ENCODE data around the gene SLC35F1.

GRCh38 chr6:117990151-117990550, 83.1 kb downstream of the SLC35F1 start:
- no peak for TF ChIP-seq POLR2A (IDR thresholded peaks at IDR 0.05; ENCODE audit: low read depth, low read length)
- no peak for TF ChIP-seq CTCF (IDR thresholded peaks at IDR 0.05 in 2 of 3, conservative IDR thresholded peaks at IDR 0.05 in 1 of 3; ENCODE audit: control insufficient read depth in 2 of 3, extremely low read depth in 1 of 3, insufficient read depth in 1 of 3, low read depth in 3 of 3, low read length in 3 of 3)
- no peak for TF ChIP-seq BMI1 (IDR thresholded peaks at IDR 0.05; ENCODE audit: borderline replicate concordance)
- no peak for TF ChIP-seq RFX5 (IDR thresholded peaks at IDR 0.05; ENCODE audit: low read depth, low read length)
- TF ChIP-seq FOXK2 (IDR thresholded peaks at IDR 0.05) = no peak
- TF ChIP-seq KDM1A (IDR thresholded peaks at IDR 0.05; ENCODE audit: borderline replicate concordance) = no peak
- no peak for TF ChIP-seq ZNF592 (IDR thresholded peaks at IDR 0.05)
